Dedifferentiated amniotic fluid mesenchymal stem cell (primary cell): ENCODE measurements around the gene PCDHGC3.
A peak's percentile ranks its signal among the peaks of the same experiment; 100 is the strongest.
"Not testable (repeated sequence)": the region's sequence is repeated elsewhere in the genome, so short reads cannot be mapped to it uniquely, and the experiment has no call there.

Source experiments
- DNase-seq: peaks from one replicate; pipeline ENCODE4 v3.0.0-alpha.2; 2016; ENCODE audit errors: extremely low spot score

Gene PCDHGC3

GRCh38 chr5:141475625-141476131 is at the start of gene PCDHGC3:
Gene PCDHGC3 (plus strand): TSS chr5:141475966. CDS start chr5:141476117, 151 bp downstream.
- DNase-seq, result peak; percentile 94

DNA sequence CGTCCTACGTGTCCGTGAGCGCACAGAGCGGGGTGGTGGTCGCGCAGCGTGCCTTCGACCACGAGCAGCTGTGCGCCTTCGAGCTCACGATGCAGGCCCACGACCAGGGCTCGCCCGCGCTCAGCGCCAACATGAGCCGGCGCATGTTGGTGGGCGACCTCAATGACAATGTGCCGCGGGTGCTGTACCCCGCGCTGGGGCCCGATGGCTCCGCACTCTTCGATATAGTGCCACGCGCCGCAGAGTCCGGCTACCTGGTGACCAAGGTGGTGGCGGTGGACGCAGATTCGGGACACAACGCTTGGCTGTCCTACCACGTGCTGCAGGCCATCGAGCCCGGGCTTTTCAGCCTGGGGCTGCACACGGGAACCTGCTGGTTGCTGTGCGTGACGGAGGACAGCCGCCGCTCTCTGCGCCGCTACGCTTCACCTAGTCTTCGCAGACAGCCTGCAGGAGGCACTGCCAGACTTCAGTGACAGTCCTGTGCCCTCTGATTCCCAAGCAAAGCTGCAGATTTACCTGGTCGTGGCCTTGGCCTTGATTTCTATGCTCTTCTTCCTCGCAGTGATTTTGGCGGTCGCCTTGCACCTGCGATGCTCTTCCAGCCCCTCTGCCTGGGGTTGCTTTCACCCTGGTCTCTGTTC is 47.9 kb upstream of the PCDHGC3 start:
- DNase-seq, result no peak

DNA sequence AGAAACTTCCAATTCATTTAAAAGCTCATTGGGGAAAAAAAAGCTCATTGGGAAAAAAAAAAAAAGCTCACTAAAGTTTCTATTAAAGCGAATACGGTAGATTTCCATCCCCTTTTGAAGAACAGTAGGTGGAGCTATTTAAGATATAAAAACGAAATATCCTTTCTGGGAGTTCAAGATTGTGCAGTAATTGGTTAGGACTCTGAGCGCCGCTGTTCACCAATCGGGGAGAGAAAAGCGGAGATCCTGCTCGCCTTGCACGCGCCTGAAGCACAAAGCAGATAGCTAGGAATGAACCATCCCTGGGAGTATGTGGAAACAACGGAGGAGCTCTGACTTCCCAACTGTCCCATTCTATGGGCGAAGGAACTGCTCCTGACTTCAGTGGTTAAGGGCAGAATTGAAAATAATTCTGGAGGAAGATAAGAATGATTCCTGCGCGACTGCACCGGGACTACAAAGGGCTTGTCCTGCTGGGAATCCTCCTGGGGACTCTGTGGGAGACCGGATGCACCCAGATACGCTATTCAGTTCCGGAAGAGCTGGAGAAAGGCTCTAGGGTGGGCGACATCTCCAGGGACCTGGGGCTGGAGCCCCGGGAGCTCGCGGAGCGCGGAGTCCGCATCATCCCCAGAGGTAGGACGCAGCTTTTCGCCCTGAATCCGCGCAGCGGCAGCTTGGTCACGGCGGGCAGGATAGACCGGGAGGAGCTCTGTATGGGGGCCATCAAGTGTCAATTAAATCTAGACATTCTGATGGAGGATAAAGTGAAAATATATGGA is 45.2 kb upstream of the PCDHGC3 start, which contains the start of gene PCDHGA12:
PCDHGA12 (plus strand) TSS at position 176 of the 782 bp plus-strand sequence; CDS start at position 429, 253 bp downstream.
- DNase-seq, result no peak

GRCh38 chr5:141431286-141431685 is 44.5 kb upstream of the PCDHGC3 start:
- DNase-seq, result no peak

- not testable (repeated sequence) for DNase-seq
Observed at GRCh38 chr5:141432308-141432707, 43.5 kb upstream of the PCDHGC3 start.

DNA sequence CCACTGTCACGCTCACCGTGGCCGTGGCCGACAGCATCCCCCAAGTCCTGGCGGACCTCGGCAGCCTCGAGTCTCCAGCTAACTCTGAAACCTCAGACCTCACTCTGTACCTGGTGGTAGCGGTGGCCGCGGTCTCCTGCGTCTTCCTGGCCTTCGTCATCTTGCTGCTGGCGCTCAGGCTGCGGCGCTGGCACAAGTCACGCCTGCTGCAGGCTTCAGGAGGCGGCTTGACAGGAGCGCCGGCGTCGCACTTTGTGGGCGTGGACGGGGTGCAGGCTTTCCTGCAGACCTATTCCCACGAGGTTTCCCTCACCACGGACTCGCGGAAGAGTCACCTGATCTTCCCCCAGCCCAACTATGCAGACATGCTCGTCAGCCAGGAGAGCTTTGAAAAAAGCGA is 43.0 kb upstream of the PCDHGC3 start:
- not testable (repeated sequence) for DNase-seq

DNA sequence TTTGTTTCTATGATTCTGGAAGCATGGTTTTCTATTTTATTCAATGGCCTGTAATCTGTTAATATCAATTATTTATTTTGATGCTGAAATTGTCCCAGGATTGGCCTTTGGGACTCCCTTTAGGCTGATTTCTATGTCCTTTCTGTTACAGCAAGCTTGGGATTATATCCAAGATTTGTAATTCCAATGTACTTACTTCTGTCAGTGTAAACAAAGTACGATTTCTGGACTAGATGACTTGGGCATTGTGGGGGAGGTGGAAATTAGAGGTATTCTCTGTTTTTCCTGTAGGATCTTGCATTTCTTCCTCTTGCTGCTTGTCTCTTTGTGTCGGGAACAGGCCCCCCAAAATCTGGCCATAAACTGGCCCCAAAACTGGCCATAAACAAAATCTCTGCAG is 41.8 kb upstream of the PCDHGC3 start:
- DNase-seq, result no peak

DNA sequence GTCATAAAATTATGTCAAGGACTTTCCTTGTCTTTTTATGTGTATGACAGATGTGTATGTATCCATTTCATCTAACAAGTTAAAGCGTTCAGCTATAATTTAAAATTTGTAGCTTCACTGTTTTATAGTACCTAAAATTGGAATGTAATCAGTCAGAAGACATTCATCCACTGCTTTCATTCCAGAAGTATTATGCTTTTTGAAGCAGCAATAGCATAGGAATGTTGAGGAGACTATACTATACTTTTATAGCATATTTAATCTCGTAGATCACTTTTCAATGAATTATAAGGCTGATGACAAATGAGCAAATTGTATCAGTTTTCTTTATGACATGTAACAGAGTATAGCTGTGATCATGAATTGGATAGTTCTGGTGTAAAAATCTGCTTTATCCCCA is 38.5 kb upstream of the PCDHGC3 start:
- no peak for DNase-seq

DNA sequence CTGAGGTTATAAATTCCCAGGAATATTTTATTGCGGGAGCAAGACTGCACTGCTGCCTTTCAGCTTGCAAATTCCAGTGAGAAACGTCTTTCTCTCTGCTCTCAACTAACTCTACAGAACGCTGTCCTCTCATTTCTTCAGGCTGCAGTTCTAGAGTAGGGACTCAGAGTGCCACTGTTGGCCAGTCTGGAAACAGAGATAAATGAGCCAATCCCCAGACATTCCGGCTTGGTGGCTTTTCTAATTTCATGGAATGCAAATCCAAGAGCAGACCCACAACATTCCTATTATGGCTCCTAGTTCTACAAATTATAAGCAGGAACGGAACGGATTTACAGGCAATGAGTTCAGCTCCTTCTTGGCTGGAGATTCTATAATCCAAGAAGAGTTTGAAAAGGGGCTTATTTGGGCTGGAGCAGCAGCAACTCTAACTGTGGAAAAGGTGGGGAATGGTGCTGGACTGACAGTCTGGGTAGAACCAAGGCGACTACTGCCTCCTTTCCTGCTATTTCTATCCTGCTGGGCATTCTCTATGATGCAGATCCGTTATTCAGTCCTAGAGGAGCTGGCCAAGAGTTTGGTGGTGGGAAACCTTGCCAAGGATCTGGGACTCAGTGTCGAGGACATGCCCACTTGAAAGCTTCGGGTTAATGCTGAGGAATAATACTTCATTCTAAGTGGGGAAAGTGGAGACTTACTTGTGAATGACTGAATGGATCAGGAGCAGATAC is 36.2 kb upstream of the PCDHGC3 start:
- no peak for DNase-seq

GRCh38 chr5:141440341-141440740 is 35.4 kb upstream of the PCDHGC3 start:
- DNase-seq, result peak; percentile 4

- no peak for DNase-seq
Observed at GRCh38 chr5:141441571-141442170, 34.1 kb upstream of the PCDHGC3 start.

- peak; percentile 14 for DNase-seq
Observed at GRCh38 chr5:141465351-141465750, 10.4 kb upstream of the PCDHGC3 start.

GRCh38 chr5:141476132-141476911 is 556 bp downstream of the PCDHGC3 start:
- peak; percentile 69 for DNase-seq

DNA sequence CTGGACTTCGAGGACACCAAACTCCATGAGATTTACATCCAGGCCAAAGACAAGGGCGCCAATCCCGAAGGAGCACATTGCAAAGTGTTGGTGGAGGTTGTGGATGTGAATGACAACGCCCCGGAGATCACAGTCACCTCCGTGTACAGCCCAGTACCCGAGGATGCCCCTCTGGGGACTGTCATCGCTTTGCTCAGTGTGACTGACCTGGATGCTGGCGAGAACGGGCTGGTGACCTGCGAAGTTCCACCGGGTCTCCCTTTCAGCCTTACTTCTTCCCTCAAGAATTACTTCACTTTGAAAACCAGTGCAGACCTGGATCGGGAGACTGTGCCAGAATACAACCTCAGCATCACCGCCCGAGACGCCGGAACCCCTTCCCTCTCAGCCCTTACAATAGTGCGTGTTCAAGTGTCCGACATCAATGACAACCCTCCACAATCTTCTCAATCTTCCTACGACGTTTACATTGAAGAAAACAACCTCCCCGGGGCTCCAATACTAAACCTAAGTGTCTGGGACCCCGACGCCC is 1.3 kb downstream of the PCDHGC3 start:
- no peak for DNase-seq

- no peak for DNase-seq
Observed at GRCh38 chr5:141477815-141478214, 2.0 kb downstream of the PCDHGC3 start.

DNA sequence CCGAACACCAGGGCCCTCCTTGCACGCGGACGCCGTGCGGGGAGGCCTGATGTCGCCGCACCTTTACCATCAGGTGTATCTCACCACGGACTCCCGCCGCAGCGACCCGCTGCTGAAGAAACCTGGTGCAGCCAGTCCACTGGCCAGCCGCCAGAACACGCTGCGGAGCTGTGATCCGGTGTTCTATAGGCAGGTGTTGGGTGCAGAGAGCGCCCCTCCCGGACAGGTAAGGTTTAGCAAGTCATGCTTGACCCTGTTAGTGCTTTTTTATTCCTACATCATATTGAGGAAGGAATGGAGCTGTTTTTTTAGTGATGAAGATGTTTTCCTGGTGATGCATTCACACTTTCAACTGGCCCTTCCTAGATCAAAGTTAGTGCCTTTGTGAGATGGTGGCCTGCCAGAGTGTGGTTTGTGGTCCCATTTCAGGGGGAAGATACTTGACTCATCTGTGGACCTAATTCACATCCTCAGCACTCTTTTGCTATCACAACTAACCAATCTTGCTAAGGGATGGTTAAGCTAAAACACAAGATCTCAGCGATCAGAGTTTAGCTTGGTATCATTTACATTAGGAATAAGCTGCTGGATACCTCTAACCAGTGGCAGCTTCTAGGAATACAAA is 2.7 kb downstream of the PCDHGC3 start:
- no peak for DNase-seq

DNA sequence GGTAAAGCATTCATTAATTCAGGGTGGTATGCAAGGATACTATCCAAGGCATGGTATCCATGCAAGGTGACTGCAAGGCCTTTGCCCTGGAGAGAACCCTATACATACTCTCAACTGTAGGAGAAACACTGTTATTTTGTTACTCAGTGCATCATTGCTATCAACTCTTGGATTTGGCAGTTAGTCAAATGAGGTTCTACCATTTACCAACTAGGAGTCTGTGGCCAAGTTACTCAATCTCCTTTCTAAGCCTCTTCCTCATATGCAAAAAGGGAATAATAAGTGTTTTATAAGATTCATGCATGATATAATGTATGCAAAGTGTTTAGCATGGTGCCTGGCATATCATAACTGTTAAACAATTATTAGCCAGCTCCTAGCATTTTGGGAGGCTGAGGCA is 4.0 kb downstream of the PCDHGC3 start:
- DNase-seq, result no peak

DNA sequence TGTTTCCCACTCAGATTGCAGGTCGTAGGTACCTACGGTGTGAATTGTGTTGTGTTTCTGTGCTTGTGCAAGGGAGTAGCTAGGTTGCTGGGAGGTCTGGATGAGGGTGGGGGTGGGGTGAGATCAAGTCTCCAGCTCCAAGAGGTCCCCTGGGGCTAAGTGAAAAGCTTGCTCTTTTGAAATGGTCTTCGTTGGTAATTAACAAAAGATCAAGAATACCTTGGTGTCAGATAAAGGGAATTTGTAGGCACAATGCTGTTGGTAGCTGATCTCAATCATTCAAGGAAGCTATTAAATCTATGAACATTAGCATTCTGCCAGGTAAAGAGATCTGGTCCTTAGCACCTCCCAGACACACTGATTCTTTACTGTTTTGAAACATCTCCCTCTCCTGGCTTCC is 8.1 kb downstream of the PCDHGC3 start:
- DNase-seq, result no peak

DNA sequence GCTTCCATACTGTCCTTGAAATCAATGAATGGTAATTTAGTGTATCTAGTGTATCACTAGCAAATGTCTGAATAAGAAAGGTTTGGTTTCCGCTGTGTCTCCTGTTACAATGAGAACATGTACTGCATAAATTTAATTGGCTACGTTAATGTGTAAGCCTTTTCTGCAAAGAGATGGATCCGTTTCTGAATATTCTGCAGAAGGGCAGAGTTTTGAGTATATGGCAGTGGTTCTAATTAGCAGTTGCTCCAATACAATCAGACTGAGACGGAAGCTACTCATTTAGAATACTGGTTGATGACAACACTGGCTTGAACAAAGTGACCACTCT is 8.5 kb downstream of the PCDHGC3 start:
- DNase-seq, result no peak

DNA sequence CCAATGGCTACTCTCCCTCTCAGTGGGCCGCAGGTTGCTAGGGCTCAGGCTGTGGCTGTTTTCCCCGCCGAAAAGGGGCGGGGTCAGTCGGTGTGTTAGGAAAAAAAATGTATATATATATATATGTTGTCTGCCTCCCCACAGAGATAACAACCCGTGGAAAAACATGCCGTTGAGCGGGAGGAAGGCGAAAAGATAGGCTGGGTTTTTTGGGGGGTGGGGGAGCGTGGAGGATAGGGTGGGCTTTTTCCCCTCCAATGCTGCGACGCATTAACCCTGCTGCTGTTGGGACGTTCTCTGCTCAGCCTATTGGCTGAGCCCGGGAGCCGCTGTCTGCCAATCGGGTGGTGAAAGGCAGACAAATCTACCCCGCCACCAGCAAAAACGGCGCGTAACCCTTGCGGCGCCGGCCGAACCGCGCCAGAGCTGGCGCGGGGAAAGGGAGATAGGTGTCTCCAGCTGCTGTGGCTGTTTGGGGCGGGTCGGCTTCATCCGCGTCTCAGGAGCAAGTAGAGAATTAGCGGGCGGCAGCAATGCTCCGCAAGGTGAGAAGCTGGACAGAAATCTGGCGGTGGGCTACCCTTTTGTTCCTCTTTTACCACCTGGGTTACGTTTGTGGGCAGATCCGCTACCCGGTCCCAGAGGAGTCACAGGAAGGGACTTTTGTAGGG is 9.0 kb downstream of the PCDHGC3 start, which contains the start of gene PCDHGC4:
PCDHGC4 (plus strand) TSS at position 390 of the 671 bp plus-strand sequence; CDS start at position 534, 144 bp downstream.
- no peak for DNase-seq
